Measurements from ENCODE around the gene MAP2K2.

DNA sequence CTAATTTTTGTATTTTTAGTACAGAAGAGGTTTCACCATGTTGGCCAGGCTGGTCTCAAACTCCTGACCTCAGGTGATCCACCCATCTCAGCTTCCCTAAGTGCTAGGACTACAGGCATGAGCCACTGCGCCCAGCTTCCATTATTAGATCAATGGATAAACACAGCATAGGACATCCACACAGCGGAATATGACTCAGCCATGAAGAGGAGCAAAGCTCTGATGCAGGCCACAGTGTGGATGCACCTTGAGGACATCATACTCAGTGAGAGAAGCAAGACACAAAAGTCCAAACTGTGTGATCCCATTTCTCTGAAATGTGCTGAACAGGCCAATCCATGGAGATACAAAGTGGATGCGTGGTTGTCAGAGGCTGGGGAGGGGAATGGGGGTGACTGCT, 52.3 kb downstream of the MAP2K2 start:
- TF ChIP-seq POLR2AphosphoS5 (IDR thresholded peaks at IDR 0.05): no peak
- no peak for TF ChIP-seq CTCF (IDR thresholded peaks at IDR 0.05)
- TF ChIP-seq POLR2A (IDR thresholded peaks at IDR 0.05): no peak
